Activated naive CD4-positive, alpha-beta T cell treated with anti-CD3 and anti-CD28 coated beads, Interleukin-2, amount 10 ng/mL, durations not matched to agents 7 days and 5 days (primary cell): Measurements from ENCODE around the gene STEAP3.

ENCODE experiments used
- CTCF ChIA-PET: fragments of 350-600 bp; sonication (Branson Sonifier 250); formaldehyde crosslinking; loops from one replicate; lab custom pipeline; 2021; ENCODE audit warnings: antibody characterized with exemption; lab: Charles Lee
- DNase-seq: peaks from one replicate; pipeline ENCODE4 v3.0.0-alpha.2; 2020
- H3K27ac Mint-ChIP-seq: one replicate; pipeline ENCODE4 v1.8.0; 2021; ENCODE audit warnings: mild to moderate bottlenecking, moderate library complexity, mixed read lengths
- H3K27me3 Mint-ChIP-seq: one replicate; pipeline ENCODE4 v1.8.0; 2021; ENCODE audit warnings: mild to moderate bottlenecking, mixed read lengths
- H3K36me3 Mint-ChIP-seq: one replicate; pipeline ENCODE4 v1.8.0; 2021; ENCODE audit warnings: mixed read lengths
- H3K4me1 Mint-ChIP-seq: one replicate; pipeline ENCODE4 v1.8.0; 2021; ENCODE audit warnings: mixed read lengths
- H3K4me3 Mint-ChIP-seq: one replicate; pipeline ENCODE4 v1.8.0; 2021; ENCODE audit warnings: mild to moderate bottlenecking, moderate library complexity, mixed read lengths
- H3K9me3 Mint-ChIP-seq: one replicate; pipeline ENCODE4 v1.8.0; 2021; ENCODE audit warnings: mixed read lengths

The STEAP3 gene

GRCh38 chr2:119190321-119191111 is 33.1 kb upstream of the STEAP3 start:
- Mint-ChIP-seq H3K4me1 (no peaks in the 10 kb centered on the region), H3K36me3 (no peaks in the 10 kb centered on the region), H3K27ac (no peak overlapping the region), H3K9me3 (no peaks in the 10 kb centered on the region), H3K4me3 (no peak overlapping the region), H3K27me3 (peaks cover 19% of the 10 kb centered on the region)
- DNase-seq, result no peak
- CTCF ChIA-PET, result no interaction called here

DNA sequence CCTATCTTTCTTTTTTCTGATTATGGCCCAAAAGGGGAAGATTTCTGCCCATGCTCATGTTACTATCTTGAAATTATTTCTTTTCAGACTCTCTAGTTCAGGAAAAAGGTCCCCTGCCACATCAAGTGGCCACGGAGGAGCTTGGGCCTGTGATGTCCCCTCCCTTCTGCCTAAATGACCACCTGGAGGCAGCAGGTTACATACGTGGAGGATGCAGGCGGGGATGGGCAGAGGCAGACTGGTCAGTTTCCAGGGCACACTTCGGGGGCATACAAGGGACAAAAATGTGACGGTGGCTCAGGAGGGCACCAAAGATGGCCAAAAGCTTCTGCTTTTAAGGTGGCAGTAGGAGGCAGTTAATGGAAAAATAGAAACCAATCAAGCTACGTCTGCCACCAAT is 30.7 kb upstream of the STEAP3 start:
- Mint-ChIP-seq H3K27ac (no peak overlapping the region), H3K9me3 (no peaks in the 10 kb centered on the region), H3K4me3 (no peak overlapping the region), H3K27me3 (peaks cover 16% of the 10 kb centered on the region), H3K36me3 (no peaks in the 10 kb centered on the region), H3K4me1 (no peaks in the 10 kb centered on the region)
- CTCF ChIA-PET, result interaction anchor here (0.9 kb wide), 1 partner anchor 281 kb away, joined by 4 read pairs; no protein-coding TSS in a partner anchor
- DNase-seq, result no peak

DNA sequence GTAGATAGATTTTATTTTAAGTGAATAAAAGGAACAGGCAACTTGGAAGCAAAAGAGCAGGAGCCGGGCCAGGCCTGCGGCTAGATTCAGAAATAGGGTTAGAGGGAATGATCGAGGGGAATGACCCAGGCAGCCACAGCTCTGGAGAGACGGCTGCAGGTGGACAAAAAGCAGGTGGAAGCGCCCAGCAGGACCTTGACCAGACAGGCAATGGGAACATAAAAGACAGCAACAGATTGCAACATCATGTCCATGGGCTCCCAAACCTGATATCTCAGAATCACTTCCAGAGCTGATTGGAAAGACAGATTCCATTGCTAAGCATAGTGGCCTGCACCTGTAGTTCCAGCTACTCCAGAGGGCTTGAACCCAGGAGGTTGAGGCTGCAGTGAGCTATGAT is 28.6 kb upstream of the STEAP3 start:
- no peak overlapping the region for H3K4me3 Mint-ChIP-seq

GRCh38 chr2:119195887-119196286 is 27.7 kb upstream of the STEAP3 start:
- Mint-ChIP-seq H3K4me3 (no peak overlapping the region), H3K27me3 (peaks cover 22% of the 10 kb centered on the region)

More for the DNA sequence above, 28.6 kb upstream of the STEAP3 start:
- Mint-ChIP-seq H3K4me1 (no peaks in the 10 kb centered on the region), H3K36me3 (no peaks in the 10 kb centered on the region), H3K27ac (no peak overlapping the region), H3K27me3 (peaks cover 16% of the 10 kb centered on the region), H3K9me3 (no peaks in the 10 kb centered on the region)
- DNase-seq, result no peak
- CTCF ChIA-PET, result interaction anchor here (0.6 kb wide), 1 partner anchor 72 kb away, joined by 3 read pairs; no protein-coding TSS in a partner anchor

GRCh38 chr2:119196301-119197125 is 27.1 kb upstream of the STEAP3 start:
- CTCF ChIA-PET, result no interaction called here
- H3K4me3 Mint-ChIP-seq, result no peak overlapping the region
- no peaks in the 10 kb centered on the region for H3K4me1 Mint-ChIP-seq
- H3K27ac Mint-ChIP-seq, result no peak overlapping the region
- H3K27me3 Mint-ChIP-seq, result peaks cover 23% of the 10 kb centered on the region
- H3K9me3 Mint-ChIP-seq, result no peaks in the 10 kb centered on the region
- no peak for DNase-seq
- H3K36me3 Mint-ChIP-seq, result no peaks in the 10 kb centered on the region

More at GRCh38 chr2:119195887-119196286, 27.7 kb upstream of the STEAP3 start:
- no peaks in the 10 kb centered on the region for H3K9me3 Mint-ChIP-seq
- no peak overlapping the region for H3K27ac Mint-ChIP-seq
- H3K36me3 Mint-ChIP-seq, result no peaks in the 10 kb centered on the region
- CTCF ChIA-PET, result no interaction called here
- H3K4me1 Mint-ChIP-seq, result no peaks in the 10 kb centered on the region
- no peak for DNase-seq

DNA sequence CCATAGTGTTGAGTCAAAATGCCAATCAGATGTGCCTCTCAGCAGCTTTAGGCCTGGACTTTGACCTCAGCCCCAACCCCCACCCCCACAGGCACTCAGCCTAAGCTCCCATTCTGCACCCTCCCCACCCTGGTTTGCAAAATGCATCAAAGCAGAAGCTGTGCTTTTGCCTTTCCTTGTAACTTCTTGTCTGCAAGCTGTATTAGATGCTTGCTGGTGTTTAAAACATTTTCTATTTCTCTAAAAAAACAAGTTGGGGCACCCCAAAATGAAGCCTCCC is 26.6 kb upstream of the STEAP3 start:
- H3K4me1 Mint-ChIP-seq, result no peaks in the 10 kb centered on the region
- peaks cover 21% of the 10 kb centered on the region for H3K27me3 Mint-ChIP-seq
- no peak overlapping the region for H3K4me3 Mint-ChIP-seq
- DNase-seq, result no peak
- H3K27ac Mint-ChIP-seq, result no peak overlapping the region
- CTCF ChIA-PET, result no interaction called here
- no peaks in the 10 kb centered on the region for H3K9me3 Mint-ChIP-seq
- H3K36me3 Mint-ChIP-seq, result no peaks in the 10 kb centered on the region

DNA sequence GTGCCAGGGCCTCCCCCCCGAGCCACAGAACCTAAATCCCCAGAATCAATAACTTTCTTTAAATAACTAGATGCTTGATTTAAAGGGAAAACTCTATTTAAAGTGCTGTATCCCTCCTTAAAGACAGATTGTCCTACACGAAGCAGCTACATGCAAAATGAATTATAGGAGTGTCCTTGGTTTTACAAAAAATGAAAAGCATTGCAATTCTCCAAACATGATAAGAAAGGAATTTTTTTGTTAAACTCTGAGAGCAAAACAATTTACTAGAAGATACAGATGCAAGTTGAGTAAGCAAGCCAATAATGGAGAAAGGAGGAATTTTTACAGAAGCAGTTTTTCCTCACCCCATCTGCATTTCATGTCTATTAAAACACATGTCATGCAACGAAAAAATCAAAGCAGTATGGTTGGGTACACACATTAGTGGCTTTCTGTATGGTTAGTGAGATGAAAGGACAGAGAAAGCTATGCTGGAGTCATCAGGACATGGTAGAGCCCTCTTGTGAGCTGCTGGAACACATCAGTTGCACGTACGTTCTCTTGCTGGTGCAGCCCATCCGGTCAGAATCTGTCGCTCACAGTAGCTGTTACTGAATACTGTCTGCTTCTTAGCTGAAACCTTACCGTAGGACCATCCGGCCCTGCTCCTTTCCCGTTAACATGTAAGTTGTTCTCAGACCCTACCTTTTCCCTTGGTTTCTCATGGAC is 25.9 kb upstream of the STEAP3 start:
- H3K9me3 Mint-ChIP-seq, result no peaks in the 10 kb centered on the region
- no peak overlapping the region for H3K27ac Mint-ChIP-seq
- no peaks in the 10 kb centered on the region for H3K4me1 Mint-ChIP-seq
- H3K27me3 Mint-ChIP-seq, result peaks cover 20% of the 10 kb centered on the region
- no peak overlapping the region for H3K4me3 Mint-ChIP-seq
- CTCF ChIA-PET, result no interaction called here
- no peaks in the 10 kb centered on the region for H3K36me3 Mint-ChIP-seq
- DNase-seq, result no peak

- no peak for DNase-seq
- Mint-ChIP-seq H3K27ac (no peak overlapping the region), H3K4me1 (no peaks in the 10 kb centered on the region), H3K36me3 (no peaks in the 10 kb centered on the region), H3K9me3 (no peaks in the 10 kb centered on the region), H3K4me3 (no peak overlapping the region), H3K27me3 (peaks cover 20% of the 10 kb centered on the region)
- CTCF ChIA-PET, result no interaction called here
These were observed 25.3 kb upstream of the STEAP3 start for GRCh38 chr2:119198240-119198840.

DNA sequence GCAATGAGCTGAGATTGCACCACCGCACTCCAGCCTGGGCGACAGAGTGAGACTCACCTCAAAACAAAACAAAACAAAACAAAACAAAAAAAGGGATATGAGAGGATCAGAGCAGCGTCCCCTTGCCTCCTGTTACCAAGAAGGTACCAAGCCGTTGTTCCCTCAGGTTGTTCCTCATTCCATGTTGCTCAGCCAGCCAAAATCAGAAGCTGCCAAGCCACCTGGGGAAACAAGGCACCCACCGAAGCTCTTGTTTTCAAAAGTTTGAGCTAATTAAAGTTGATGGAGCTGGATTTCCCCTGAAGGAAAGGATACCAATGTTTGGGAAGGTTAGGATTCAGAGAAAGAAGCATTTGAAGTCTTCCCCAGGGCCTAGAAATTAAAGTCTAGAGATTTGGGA is 21.8 kb upstream of the STEAP3 start:
- H3K27ac Mint-ChIP-seq, result no peak overlapping the region
- no peaks in the 10 kb centered on the region for H3K36me3 Mint-ChIP-seq
- peaks cover 7% of the 10 kb centered on the region for H3K27me3 Mint-ChIP-seq
- no peak overlapping the region for H3K4me3 Mint-ChIP-seq
- no peak for DNase-seq
- H3K4me1 Mint-ChIP-seq, result no peaks in the 10 kb centered on the region
- H3K9me3 Mint-ChIP-seq, result no peaks in the 10 kb centered on the region
- CTCF ChIA-PET, result interaction anchor here (0.6 to 0.7 kb wide), 2 partner anchors 24 to 1179 kb away, joined by 3 read pairs; no protein-coding TSS in a partner anchor

GRCh38 chr2:119202610-119203310 is 20.9 kb upstream of the STEAP3 start:
- Mint-ChIP-seq H3K27ac (no peak overlapping the region), H3K4me1 (no peaks in the 10 kb centered on the region), H3K9me3 (no peaks in the 10 kb centered on the region), H3K4me3 (no peak overlapping the region), H3K27me3 (peaks cover 7% of the 10 kb centered on the region), H3K36me3 (no peaks in the 10 kb centered on the region)
- CTCF ChIA-PET, result no interaction called here
- no peak for DNase-seq

DNA sequence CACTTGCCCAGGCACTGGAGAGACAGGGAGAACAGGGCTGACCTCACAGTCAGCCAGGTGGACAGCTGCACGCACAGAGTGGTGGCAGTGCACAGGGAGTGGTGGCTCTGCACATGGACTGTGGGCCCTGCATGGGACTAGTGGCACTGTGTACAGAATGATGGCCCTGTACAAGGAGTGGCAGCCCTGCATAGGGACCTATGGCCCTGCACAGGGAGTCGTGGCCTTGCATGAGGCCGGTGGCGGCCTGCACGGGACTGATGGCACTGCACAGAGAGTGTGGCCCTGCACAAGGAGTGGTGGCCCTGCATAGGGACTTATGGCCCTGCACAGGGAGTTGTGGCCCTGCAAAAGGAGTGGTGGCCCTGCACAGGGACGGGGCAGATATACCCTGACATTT is 19.1 kb upstream of the STEAP3 start:
- Mint-ChIP-seq H3K4me1 (no peaks in the 10 kb centered on the region), H3K27me3 (peaks cover 7% of the 10 kb centered on the region), H3K36me3 (no peaks in the 10 kb centered on the region), H3K9me3 (no peaks in the 10 kb centered on the region), H3K4me3 (no peak overlapping the region), H3K27ac (no peak overlapping the region)
- no peak for DNase-seq
- CTCF ChIA-PET, result no interaction called here

DNA sequence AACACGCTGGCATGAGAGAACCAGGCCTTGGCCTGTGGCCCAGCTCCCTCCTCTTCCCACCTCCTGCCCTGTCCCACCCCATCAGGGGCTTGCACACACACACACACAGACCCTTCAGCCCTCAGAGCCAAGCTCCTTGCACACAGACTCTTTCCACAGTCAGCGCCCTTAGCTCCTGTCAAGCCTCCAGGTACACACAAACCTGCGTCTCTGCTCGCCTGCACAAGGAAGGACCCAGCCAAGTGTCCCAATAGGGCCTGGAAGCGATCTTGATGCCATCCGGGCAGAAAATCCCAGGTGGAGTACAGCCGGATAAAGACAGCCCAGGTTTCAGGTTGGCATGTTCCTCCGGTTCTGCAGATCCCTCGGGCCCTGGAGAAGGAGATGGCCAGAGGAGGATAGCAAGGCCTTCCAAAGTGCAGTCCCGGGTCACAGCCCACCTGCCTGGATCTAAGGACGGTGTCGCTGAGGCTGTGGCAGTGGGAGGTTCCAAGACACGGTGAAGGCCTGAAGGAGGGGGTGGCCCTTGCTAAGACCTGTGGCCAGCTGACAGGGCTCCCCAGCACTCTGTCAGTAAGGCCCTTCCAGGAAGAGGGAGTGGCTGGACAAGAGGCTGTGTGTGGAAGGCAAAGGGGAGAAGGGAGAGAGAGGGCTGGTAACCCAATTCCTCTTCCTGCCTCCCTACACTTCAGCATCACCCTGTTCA is 18.5 kb upstream of the STEAP3 start:
- Mint-ChIP-seq H3K36me3 (no peaks in the 10 kb centered on the region), H3K27me3 (peaks cover 7% of the 10 kb centered on the region), H3K4me3 (no peak overlapping the region), H3K4me1 (no peaks in the 10 kb centered on the region), H3K9me3 (no peaks in the 10 kb centered on the region), H3K27ac (no peak overlapping the region)
- DNase-seq, result no peak
- CTCF ChIA-PET, result no interaction called here

DNA sequence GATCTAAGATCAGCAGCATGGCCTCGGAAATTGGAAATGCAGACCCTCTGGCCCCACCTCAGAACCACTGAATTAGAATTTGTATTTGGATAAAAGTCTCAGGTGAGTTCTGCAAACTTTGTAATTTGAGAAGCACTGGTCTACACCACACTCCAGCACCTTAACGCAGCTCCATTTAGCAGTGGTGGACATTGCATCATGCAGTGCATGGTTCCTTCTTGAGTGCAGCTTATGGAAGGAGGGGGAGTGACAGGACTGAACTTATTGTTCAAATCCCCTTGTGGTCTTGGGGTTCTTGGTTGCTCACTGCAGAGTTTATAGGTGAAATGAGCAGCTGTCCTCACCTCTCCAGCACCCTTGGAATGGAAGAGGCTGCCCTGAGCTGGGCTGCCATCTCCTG is 17.4 kb upstream of the STEAP3 start:
- Mint-ChIP-seq H3K9me3 (no peaks in the 10 kb centered on the region), H3K27ac (no peak overlapping the region), H3K4me1 (no peaks in the 10 kb centered on the region), H3K4me3 (no peak overlapping the region), H3K36me3 (no peaks in the 10 kb centered on the region), H3K27me3 (no peaks in the 10 kb centered on the region)
- DNase-seq, result no peak
- CTCF ChIA-PET, result no interaction called here
